H1 (cell line): ENCODE data around the gene SMIM35. TPM values are rescaled to one million over a fixed set of nuclear protein-coding genes. Genes with fewer than 3 reads are reported as not detected.

Experiments used
- CHD2 ChIP-seq: IDR thresholded peaks from 2 replicates; pipeline ENCODE4 v1.6.1; 2012; ENCODE audit warnings: low read length, improper control_type of control experiment
- polyA plus RNA-seq, 7 experiments: library from polyadenylated mRNA; depleted of rRNA in 3 of 7; stranded (reverse) in 5 of 7; unstranded in 2 of 7; fragments of >200 nt in 5 of 7; fragments of 200-250 nt in 2 of 7; gene quantifications; 1 replicate in 5 of 7; 2 replicates in 1 of 7; 4 replicates in 1 of 7; pipeline versions ENCODE4 v1.2.1 to v1.2.3, GENCODE V29; 2011 to 2013; ENCODE audit warnings: missing spikeins in 2 of 7, mixed read lengths in 2 of 7
- total RNA-seq: library from RNA; stranded (reverse); fragmentation: NEBNext Ultra II Directional; extraction: Animal tissue kit (Norgen Biotek cat#: 25700); gene quantifications from 2 replicates; pipeline ENCODE4 v1.2.1, GENCODE V29; 2021

SMIM35 gene
- total and polyA plus RNA-seq, 2 of the 8 experiments (the other 6 are each of a cell fraction or from before 2014, with no cell fraction given) = not detected

GRCh38 chr11:118073554-118073953 is 13.2 kb downstream of the SMIM35 start (continued):
- TF ChIP-seq CHD2 = no peak
